ENCODE data around the gene HOXC9. TPM values are rescaled to one million over a fixed set of nuclear protein-coding genes. Genes with fewer than 3 reads are reported as not detected.

Gene HOXC9
- total RNA-seq, 1 donor from 2014 or later = not detected

- DNase-seq = no peak
- no peak for ATAC-seq (ENCODE audit: poor library complexity)
- intact Hi-C loops (cut with DNase I) = loop anchor here (2.0 kb wide), 1 partner anchor 185 kb away; no protein-coding TSS in a partner anchor
Observed at GRCh38 chr12:54007538-54008259, 7.7 kb downstream of the HOXC9 start.

GRCh38 chr12:54008260-54008552 is 8.2 kb downstream of the HOXC9 start:
- no peak for DNase-seq
- intact Hi-C loops (cut with DNase I) = no loop called here
- ATAC-seq (ENCODE audit: poor library complexity) = no peak

GRCh38 chr12:54009171-54010052 is 9.5 kb downstream of the HOXC9 start:
- ATAC-seq (ENCODE audit: poor library complexity) = no peak
- intact Hi-C loops (cut with DNase I) = no loop called here
- no peak for DNase-seq

GRCh38 chr12:54010053-54010971 is 10.4 kb downstream of the HOXC9 start:
- intact Hi-C loops (cut with DNase I) = no loop called here
- no peak for DNase-seq
- ATAC-seq (ENCODE audit: poor library complexity) = no peak

GRCh38 chr12:54010972-54011664 is 11.2 kb downstream of the HOXC9 start:
- intact Hi-C loops (cut with DNase I) = no loop called here
- ATAC-seq (ENCODE audit: poor library complexity) (no peak), DNase-seq (no peak)

GRCh38 chr12:54011665-54012532 is 11.9 kb downstream of the HOXC9 start:
- no peak for ATAC-seq (ENCODE audit: poor library complexity)
- intact Hi-C loops (cut with DNase I) = no loop called here
- DNase-seq = no peak

- no peak for DNase-seq
- intact Hi-C loops (cut with DNase I) = no loop called here
- no peak for ATAC-seq (ENCODE audit: poor library complexity)
Observed at GRCh38 chr12:54012631-54013409, 12.9 kb downstream of the HOXC9 start.

- intact Hi-C loops (cut with DNase I) = no loop called here
- no peak for DNase-seq
- ATAC-seq (ENCODE audit: poor library complexity) = no peak
Observed at GRCh38 chr12:54014377-54015017, 14.5 kb downstream of the HOXC9 start.

GRCh38 chr12:54015018-54015931 is 15.3 kb downstream of the HOXC9 start:
- ATAC-seq (ENCODE audit: poor library complexity) = no peak
- intact Hi-C loops (cut with DNase I) = no loop called here
- DNase-seq = no peak

- DNase-seq (no peak), ATAC-seq (ENCODE audit: poor library complexity) (no peak)
- intact Hi-C loops (cut with DNase I) = no loop called here
Observed at GRCh38 chr12:54016051-54016450, 16.1 kb downstream of the HOXC9 start.

GRCh38 chr12:54016478-54016964 is 16.6 kb downstream of the HOXC9 start:
- ATAC-seq (ENCODE audit: poor library complexity) (no peak), DNase-seq (no peak)
- intact Hi-C loops (cut with DNase I) = no loop called here

GRCh38 chr12:54017027-54017788 is 17.2 kb downstream of the HOXC9 start:
- ATAC-seq (ENCODE audit: poor library complexity) (peak; percentile 68), DNase-seq (no peak)
- intact Hi-C loops (cut with DNase I) = no loop called here

- DNase-seq (peak; percentile 79), ATAC-seq (ENCODE audit: poor library complexity) (peak; percentile 90)
- intact Hi-C loops (cut with DNase I) = no loop called here
Observed at GRCh38 chr12:54017878-54018467, 18.0 kb downstream of the HOXC9 start.

- intact Hi-C loops (cut with DNase I) = no loop called here
- DNase-seq = no peak
- no peak for ATAC-seq (ENCODE audit: poor library complexity)
Observed at GRCh38 chr12:54018468-54018984, 18.6 kb downstream of the HOXC9 start.

Data from Right ventricle myocardium superior (tissue), 1 donor.